Epithelial cell of proximal tubule (primary cell): ENCODE data around the gene PRPF19. TPM values are rescaled to one million over a fixed set of nuclear protein-coding genes. Genes with fewer than 3 reads are reported as not detected.

Experiments
- DNase-seq: peaks from one replicate; pipeline ENCODE4 v3.0.0-alpha.2; 2011; ENCODE audit warnings: low read depth
- H3K4me3 ChIP-seq: 2 replicates; pipeline ENCODE4 v1.5.1; 2011; ENCODE audit warnings: low read depth, mild to moderate bottlenecking, low read length
- CTCF ChIP-seq: conservative IDR thresholded peaks from 2 replicates; pipeline ENCODE4 v1.5.1; 2012; ENCODE audit warnings: low read depth, mild to moderate bottlenecking, low read length
- total RNA-seq: library from RNA; depleted of rRNA; stranded (reverse); fragments of >200 nt; gene quantifications from 2 replicates; pipeline ENCODE4 v1.2.3, GENCODE V29; 2015

The PRPF19 gene
- total RNA-seq, 1 donor from 2014 or later: 73.2 TPM

GRCh38 chr11:60870733-60871377 is 35.5 kb downstream of the PRPF19 start:
- no peak for TF ChIP-seq CTCF
- DNase-seq: no peak
- H3K4me3 ChIP-seq: no peak overlapping the region

- TF ChIP-seq CTCF: no peak
- H3K4me3 ChIP-seq: no peak overlapping the region
- DNase-seq: no peak
Measured at GRCh38 chr11:60870276-60870675, 36.1 kb downstream of the PRPF19 start.

GRCh38 chr11:60869451-60869825 is 36.9 kb downstream of the PRPF19 start:
- TF ChIP-seq CTCF: no peak
- H3K4me3 ChIP-seq: no peak overlapping the region
- no peak for DNase-seq

- no peak for DNase-seq
- H3K4me3 ChIP-seq: no peak overlapping the region
- no peak for TF ChIP-seq CTCF
Measured at GRCh38 chr11:60868682-60869450, 37.5 kb downstream of the PRPF19 start.

GRCh38 chr11:60867871-60868681 is 38.3 kb downstream of the PRPF19 start:
- no peak overlapping the region for H3K4me3 ChIP-seq
- TF ChIP-seq CTCF: no peak
- no peak for DNase-seq

- TF ChIP-seq CTCF: no peak
- H3K4me3 ChIP-seq: no peak within 1 kb of the TSS
- no peak for DNase-seq
Measured at GRCh38 chr11:60866911-60867870, 39.2 kb downstream of the PRPF19 start, which contains the start of gene ZP1. Gene ZP1 (plus strand): TSS chr11:60867542. CDS start chr11:60867562, 20 bp downstream.
